Hematopoietic multipotent progenitor cell (in vitro differentiated cells): Measurements from ENCODE around the gene LIF. TPM values are rescaled to one million over a fixed set of nuclear protein-coding genes. Genes with fewer than 3 reads are reported as not detected.
"Not testable (repeated sequence)": the region's sequence is repeated elsewhere in the genome, so short reads cannot be mapped to it uniquely, and the experiment has no call there.

Experiments used
- DNase-seq, 3 donors: peaks; one replicate each; pipeline ENCODE4 v3.0.0-alpha.2; 2011 to 2015; ENCODE audit warnings: low read depth in 2 of 3, low spot score in 2 of 3
- total RNA-seq: library from RNA; depleted of rRNA; stranded (reverse); fragments of >200 nt; gene quantifications from one replicate; pipeline ENCODE4 v1.2.3, GENCODE V29; 2012

LIF gene
- total RNA-seq, 1 donor, result 0.54 TPM

DNA sequence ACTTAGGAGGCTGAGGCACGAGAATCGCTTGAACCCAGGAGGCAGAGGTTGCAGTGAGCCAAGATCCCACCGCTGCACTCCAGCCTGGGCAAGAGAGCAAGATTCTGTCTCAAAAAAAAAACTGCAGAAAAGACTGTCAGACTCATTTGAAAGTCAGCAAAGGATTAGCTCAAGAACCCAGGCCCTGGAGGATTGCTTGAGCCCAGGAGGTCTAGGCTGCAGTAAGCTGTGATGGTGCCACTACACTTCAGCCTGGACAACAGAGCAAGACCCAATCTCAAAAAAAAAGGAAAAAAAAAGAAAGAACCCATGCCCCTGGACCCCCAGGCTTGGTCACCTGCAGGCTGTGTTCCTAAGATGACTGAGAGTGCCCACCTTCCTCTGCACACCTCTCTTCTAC lies 16.2 kb downstream of the LIF start:
- no peak for DNase-seq

DNA sequence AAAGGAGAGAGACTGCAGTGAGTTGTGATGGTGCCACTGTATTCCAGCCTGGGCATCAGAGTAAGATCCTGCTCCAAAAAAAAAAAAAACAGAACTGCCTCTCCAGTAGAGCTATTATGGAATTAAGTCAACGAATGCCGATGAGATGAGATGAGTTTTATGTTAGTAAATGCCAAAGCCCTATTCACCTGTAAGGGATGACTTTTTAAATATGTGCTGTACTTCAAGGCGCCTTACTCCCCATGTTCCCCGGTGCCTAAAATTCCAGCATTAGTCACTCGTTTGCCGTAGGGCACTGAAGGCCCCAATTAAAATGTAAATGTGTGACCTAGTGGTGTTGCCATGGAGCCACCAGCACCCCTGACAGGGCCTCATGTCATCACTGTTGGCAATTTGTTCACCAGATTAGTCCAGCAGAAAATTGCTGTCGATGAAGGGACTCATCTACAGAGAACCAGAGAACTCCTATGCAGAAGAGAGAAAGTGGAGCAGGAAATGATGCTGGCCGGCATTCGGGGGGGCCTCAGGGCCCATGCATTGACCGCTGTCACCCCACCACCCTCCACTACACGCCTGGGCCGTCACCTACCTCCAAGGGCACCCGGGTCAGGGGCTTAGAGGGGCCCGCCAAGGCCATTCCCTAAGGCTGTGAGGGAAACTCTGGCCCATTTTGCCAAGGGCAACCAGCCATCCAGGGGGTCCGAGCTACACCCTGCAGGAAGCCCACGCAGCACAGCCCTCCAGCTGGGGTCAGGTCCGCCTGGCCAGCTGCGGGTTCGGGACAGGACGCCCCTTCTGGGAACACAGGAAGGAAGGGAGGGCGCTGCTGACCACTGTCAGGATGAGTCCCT lies 17.8 kb downstream of the LIF start:
- DNase-seq, result no peak

DNA sequence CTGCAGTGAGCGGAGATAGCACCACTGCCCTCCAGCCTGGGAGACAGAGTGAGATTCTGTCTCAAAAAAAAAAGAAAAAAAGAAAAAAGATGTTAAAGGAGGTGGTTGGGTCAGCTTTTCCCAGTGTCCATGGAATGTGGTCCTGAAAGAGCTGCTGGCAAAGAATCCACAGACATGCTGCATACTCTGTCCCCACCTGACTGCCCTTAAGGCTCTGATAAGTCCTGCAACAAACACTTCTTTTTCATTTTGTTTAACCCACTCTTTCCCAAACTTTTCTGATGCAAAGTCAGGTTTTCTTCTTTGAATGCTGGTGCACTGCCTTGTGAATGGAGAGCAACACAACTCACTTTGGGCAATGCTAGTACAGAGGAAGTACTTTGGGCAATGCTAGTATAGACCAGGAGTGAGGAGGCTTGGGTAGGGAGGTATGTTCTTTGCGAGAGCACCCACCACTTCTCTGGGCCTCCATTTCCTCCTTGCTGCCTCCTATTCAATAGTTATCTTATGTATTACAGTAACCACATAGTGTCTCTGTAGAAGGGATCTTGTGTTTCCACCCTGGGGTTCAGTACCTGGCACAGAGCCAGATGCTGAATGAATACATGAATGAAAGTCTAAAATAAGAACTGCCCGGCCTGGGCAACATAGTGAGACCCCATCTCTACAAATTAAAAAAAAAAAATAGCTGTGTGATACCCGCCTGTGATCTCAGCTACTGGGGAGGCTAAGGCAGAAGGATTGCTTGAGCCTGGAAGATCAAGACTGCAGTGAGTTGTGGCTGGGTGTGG lies 18.9 kb downstream of the LIF start:
- peak in 1 of 3 donors; percentile 44 for DNase-seq

DNA sequence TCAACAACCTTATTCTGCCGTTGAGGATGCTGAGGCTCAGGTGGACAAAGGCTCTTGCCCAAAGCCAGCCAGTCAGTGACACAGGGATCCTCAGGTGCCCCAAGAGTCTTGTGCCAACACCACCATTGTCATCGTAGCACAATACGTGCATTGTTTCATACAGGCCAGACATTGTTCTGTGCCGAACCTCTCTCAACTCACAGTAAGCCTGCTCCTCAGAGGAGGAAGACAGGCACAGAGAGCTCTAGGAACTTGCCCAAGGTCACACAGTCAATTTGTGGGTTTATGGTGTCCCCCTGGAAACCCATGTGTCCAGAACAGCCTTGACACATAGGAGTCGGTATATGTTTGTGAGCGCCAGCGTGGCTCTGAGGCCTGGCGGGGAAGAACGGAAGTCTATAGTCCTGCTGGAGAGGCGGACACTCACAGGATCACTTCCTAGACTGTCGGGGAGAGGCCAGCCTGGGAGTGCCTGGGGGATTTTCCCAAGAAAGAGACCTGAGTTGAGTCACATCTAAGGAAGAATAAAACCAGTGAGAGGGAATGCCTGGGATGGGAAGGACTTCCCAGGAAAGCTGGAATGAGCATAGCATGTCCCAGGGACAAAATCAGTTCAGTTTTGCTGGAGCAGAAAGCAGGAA lies 20.2 kb downstream of the LIF start:
- DNase-seq, result no peak

DNA sequence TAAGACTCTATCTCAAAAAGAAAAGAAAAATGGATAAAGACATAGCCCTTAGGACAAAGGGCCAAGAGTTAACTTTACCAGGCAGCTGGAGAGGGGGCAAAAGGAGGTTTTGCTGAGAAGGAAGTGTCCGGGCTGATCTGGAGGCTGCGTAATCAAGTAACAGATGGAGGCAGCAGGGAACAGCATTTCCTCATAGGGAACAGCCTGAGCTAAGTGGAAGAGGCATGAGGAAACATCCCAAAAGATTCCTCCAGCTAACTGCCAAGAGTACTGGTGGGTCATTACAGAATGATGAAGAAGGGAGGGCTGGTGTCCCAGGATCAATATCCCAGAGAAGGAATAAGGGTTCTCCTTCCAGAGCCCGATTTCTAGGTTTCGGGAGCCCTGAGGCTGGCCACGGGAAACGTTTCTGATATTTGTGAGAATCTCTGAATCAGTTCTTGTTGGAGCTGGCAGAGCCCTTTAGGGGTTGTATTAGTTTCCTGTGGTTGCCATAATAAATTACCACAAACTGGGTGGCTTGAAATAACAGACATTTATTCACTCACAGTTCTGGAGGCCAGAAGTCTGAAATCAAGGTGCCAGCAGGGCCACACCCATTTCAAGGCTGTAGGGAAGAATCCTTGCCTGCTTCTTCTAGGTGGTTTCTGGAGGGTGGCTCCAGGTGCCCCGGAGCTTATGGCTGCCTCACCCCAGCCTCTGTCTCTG lies 21.2 kb downstream of the LIF start:
- DNase-seq, result no peak

DNA sequence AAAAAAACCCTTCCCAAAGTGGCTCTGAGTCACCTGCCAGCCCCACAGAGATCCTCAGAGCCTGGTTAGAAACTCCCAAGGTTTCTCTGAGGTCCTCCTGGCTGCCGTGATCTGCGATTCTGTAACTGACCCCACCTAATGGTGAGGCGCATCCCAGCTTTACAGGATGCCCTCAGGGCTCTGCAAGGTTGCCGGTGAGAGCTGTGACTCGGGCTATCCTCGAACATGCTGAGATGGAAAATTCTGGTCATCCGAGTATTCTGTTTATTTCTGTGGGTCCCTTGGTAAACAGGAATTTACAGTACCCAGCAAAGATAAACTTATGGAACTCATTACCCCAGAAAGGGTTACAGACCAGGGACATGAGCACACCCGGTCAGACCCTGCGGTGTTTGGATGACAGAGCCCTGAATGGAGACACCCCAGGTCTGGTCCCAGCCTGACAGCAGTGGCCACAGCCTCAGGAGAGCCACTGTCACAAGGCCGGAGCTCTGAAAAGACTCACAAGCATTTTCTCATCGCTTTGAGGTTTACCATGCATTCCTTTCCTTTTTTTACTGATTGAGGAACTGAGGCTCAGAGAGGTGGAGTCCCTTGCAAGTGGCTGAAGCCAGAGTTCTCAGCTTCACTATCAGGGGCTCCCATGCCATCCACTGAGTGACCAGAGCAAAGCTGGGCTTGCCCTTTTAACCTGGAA lies 22.2 kb downstream of the LIF start:
- no peak for DNase-seq

DNA sequence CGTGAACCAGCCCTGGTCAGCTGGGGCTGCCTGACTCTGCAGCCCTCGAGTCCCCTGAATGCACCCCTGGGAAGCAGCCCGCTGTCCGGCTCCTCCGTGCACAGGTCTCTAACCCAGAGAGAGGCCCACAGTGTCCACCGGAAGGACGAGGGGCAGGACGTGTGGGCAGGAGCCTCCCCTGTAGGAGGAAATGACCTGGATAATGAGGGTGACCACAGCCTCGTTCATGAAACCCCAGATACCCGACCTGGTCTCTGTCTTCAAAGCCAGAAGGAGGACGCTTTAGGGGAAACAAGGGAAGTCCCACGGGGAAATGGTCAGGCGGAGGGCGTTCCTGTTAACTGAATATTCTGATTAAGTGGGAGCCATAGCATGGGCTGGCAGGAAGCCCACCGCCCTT lies 23.3 kb downstream of the LIF start:
- DNase-seq, result no peak

DNA sequence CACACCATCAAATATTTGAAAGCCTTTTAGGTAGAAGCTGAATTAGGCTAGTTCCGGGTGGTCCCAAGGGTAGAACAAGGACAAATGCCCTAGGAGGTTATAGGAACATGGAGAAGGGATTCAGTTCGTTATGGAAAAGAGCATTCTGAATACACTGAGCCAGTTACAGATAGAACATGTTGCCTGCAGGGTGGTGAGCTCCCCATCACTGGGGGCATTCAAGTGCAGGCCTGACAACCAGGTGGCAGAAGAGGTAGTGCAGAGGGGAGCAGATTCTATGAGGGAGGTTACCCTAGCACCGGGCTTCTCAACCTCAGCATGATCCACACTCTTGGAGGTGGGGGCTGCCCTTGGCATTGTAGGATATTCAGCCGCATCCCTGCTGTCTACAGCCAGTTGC lies 24.2 kb downstream of the LIF start:
- no peak for DNase-seq

DNA sequence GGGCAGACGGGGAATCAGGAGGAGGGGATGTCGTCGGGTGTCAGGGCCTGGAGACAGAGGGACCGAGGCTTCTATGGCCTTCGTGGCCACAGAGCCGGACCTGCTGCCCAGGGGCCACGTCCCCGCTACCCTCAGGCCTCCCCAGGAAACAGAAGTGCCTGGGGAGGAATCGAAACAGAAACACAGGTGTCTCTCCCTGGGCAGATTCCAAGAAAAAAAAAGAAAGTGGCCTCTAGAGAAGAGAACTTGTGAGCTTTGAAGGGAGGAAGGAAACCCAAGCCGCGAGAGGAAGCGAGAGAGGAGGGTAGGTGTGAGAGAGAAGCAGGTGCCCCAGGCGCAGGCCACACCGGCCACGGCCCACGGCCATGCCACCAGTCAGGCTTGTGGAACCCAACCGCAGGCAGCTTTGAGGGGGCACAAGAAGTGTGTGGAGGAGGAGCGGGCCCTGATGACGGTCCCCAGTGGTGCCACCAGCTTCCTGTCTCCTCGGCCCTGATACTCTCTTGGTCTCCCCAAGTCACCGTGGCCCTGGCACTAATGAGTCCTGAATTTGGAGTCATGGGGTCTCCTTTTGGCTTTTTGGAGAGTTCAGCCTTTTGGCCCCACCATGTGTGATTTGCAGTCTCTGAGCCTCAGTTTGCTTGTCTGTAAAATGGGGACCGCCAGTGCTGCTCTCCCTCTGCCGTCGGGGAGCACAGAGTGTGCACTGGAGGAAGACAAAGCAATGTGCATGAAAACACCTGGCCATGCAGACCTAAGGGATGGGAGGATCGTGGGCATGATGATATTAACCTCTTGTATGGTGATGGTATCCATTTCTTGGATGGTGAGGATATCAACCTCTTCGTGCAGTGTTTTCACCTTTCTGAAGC lies 25.2 kb downstream of the LIF start:
- DNase-seq, result peak; percentile 14 to 94 (median 86)

DNA sequence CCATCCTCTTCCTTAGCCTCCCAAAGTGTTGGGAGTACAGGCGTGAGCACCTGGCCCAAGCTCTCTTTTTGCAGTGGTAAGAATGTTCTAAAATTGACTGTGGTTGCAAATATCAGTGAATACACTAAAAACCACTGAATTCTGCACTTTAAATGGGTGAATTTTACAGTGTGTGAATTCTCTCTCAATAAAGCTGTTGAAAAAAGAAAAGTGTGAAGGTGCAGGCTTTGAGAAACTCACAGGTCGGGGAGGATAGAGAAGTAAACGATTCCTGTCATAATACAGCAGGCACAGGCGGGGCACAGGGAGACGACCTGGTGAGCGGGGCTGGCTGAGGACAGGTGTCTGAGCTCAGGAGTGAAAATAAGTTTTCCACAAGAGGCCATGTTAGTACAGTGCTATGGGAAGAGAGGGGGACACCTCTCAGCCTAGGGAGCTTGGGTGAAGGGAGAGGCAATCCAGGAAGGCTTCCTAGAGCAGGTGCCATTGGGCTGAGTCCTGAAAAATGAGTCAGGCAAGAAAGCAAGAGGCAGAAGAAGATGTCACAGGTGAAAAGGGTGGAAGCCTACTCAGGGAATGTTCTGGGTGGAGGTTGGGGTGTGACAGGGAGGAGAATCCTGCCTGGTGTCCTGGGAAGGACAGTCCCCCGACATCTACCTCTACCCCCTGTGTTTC lies 26.1 kb downstream of the LIF start:
- no peak for DNase-seq

DNA sequence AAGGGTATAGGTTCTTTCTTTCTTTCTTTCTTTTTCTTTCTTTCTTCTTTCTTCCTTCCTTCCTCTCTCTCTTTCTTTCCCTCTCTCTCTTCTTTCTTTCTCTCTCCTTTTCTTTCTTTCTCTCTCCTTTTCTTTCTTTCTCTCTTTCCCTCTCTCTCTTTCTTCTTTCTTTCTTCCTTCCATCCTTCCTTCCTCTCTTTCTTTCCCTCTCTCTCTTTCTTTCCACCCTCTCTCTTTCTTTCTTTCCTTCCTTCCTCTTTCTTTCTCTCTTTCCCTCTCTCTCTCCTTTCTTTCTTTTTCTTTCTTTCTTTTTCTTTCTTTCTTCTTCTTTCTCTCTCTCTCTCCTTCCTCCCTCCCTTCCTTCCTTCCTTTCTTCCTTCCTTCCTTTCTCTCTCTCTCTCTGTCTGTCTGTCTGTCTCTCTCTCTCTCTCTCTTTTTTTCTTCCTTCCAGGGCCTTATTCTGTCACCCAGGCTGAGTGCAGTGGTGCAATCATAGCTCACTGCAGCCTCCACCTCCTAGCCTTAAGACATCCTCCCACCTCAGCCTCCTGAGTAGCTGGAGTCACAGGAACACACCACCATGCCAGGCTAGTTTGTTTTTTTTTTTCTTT lies 26.8 kb downstream of the LIF start:
- DNase-seq, result no peak

DNA sequence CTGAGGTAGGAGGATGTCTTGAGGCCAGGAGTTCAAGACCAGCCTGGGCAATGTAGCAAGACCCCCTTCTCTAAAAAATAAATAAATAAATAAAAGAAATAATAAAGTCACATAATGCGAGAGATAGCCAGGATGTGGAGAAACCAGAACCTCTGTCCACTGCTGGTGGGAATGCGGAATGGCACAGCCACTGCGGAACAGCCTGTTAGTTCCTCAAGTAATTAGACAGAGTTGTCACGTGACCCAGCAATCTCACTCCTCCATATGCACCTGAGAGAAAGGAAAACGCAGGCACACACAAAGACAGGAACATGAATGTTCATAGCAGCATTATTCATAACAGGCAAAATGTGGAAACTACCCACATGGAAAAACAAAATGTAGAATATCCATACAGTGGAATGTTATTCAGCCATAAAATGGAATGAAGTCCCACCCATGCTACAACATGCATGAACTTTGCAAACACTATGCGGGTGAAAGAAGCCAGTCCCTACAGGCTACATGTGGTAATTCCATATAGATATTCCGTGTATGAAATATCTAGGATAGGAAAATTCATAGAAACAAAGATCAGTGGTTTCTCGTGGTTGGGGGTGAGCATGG lies 27.4 kb downstream of the LIF start:
- DNase-seq, result no peak

DNA sequence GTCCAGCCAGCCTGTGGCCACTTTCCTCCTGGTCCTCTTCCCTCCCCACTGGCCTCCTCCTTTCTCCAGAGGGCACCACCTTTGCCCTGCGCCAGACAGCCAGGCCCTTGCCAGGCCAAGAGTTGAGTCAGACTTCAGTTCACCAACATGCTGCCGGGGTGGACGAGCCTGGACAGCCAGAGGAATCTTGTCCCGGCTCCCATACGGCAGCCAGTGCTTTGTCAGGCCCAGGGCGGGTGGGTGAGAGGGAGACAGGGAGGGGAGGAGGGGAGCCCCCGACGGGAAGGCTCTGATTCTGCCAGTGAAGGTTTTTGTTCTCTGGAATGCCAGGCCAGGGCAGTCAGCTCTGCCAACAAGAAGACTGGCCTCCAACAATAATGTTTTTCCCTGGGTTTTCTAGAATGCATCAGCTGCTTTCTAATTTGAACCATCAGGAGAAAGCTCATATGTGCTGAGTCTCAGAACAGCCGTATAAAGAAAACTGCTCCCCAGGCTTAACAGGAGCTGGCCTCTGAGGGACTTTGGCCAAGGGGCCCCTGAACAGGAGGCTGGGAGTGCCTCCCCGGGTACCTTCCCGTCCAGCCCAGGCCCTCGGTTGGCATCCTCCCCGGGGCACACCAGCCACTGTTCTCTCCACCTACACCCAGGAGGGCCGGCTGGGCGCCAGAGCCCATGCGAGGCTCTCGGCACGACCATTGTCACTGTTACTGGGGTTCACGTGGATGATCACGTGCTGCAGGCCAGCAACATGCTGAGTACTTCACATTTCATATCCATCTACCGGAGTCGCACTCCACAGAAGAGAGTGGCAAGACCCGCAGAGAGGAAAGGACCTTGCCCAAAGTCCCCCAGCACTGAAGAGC lies 28.6 kb downstream of the LIF start:
- DNase-seq, result no peak

DNA sequence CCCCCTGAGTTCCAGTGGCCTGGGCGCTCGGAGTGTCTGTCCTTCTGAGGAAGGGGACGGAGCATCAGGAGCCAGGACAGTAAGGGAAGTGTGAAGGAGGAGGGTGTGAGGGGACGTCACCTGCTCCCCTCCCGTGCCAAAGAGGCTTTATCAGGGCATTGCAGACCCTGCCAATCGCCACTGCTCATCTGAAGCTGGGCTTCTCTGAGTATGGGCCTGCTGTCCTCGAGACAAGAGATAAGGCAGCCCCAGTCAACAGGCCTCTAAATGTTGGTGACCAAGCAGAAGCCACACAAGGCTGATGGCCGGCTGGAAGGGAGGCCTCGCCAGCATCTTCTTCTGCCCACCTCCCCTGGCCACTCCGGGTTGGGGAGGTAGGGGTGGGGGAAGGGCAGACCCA lies 29.8 kb downstream of the LIF start:
- DNase-seq, result peak in 2 of 3 donors; percentile 46 to 50

DNA sequence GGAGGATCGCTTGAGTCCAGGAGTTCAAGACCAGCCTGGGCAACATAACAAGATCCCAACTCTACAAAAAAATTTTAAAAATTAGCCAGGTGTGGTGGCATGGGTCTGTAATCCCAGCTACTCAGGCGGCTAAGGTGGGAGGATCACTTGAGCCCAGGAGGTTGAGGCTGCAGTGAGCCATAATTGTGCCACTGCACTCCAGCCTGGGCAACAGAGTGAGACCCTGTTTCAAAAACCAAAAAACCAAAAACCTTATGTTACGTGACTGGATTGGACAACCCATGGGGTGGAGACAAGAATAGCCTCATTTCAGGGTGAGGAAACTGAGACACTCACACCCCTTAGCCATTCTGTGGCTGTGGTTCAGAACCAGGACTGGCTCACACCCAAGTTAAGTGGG lies 30.3 kb downstream of the LIF start:
- not testable (repeated sequence) for DNase-seq

DNA sequence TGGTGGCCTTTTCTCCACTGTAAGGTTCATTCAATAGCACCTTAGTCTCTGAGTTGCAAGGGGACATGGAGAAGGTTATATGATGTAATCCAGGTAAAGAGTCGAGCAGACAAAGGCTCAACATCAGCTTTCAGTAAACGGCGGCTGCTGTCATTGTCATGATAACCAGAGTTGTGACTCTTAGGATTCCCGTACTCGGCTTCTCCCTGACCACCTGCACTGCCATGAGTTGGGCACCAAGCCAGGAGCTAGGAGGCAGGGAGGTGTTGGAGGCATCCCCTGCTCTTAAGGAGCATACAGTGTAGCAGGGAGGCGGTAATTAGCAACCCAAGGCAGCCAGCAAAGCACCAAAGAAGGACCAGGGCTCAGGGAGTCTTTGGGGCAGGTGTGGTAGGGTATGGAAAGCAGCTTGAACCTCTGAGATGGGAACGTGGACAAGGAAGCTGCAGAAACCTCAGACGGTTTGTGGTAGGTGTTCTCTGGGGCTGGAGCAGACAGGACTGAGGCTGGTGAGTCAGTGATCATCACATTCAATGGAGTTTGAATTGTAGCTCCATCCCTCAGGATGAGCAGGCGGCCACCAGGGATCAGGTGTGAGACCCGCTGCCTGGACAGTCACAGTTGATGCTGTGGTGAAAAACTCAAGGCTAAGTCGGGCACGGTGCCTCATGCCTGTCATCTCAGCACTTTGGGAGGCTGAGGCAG lies 31.7 kb downstream of the LIF start:
- no peak for DNase-seq
